Type B pancreatic cell (in vitro differentiated cells): ENCODE data around the gene CHAF1A. TPM values are rescaled to one million over a fixed set of nuclear protein-coding genes. Genes with fewer than 3 reads are reported as not detected.

Source experiments
- DNase-seq: peaks from one replicate; pipeline ENCODE4 v3.0.0; 2021; ENCODE audit warnings: mixed read lengths; ENCODE audit not compliant: unreplicated experiment; ENCODE audit errors: extremely low spot score
- H3K27ac Mint-ChIP-seq: 2 replicates; pipeline ENCODE4 v1.8.0; 2021; ENCODE audit warnings: mild to moderate bottlenecking, mixed read lengths
- H3K27me3 Mint-ChIP-seq: 2 replicates; pipeline ENCODE4 v1.8.0; 2021; ENCODE audit warnings: mixed read lengths
- H3K36me3 Mint-ChIP-seq: 2 replicates; pipeline ENCODE4 v1.8.0; 2021; ENCODE audit warnings: mixed read lengths
- H3K4me1 Mint-ChIP-seq: one replicate; pipeline ENCODE4 v1.8.0; 2021; ENCODE audit warnings: mixed read lengths; ENCODE audit not compliant: unreplicated experiment
- H3K4me3 Mint-ChIP-seq: 2 replicates; pipeline ENCODE4 v1.8.0; 2021; ENCODE audit warnings: mild to moderate bottlenecking, mixed read lengths
- H3K9me3 Mint-ChIP-seq: 2 replicates; pipeline ENCODE4 v1.8.0; 2021; ENCODE audit warnings: mixed read lengths
- total RNA-seq: library from RNA; stranded (reverse); gene quantifications from 2 replicates; pipeline ENCODE4 v1.2.1, GENCODE V29; 2021; ENCODE audit warnings: low replicate concordance
- TF ChIP-seq, protein P1 (sequence below): fragments of 200-600 bp; sonication (generic); conservative IDR thresholded peaks from 2 replicates; pipeline ENCODE4 v1.5.0; 2021; ENCODE audit warnings: antibody characterized with exemption, mild to moderate bottlenecking

Gene CHAF1A
- total RNA-seq, 1 donor from 2014 or later, result 46.3 TPM

DNA sequence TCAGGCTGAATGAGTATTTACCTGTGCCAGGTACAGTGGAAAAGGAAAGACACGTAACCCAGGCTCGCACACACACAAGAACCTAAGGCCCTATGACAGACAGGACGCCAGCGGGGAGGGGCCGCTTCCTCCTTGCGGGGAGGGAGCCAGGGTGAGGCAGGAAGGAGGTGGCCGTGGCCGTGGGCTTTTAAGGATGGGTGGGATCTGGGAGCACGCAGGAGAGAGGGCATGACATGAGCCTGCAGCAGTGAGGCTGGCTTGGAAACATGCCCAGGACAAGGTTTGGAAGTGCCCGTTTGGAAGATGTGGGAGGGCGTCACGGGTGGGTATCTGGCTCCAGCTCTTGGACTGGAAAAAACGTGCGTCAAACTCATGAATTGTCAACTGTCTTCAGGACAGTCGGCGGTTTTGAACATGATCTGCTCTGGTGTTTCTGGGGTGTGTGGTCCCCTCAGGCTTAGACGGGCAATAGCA is 22.1 kb upstream of the CHAF1A start:
- no peaks in the 10 kb centered on the region for H3K27me3 Mint-ChIP-seq
- H3K4me1 Mint-ChIP-seq, result peaks cover 30% of the 10 kb centered on the region
- DNase-seq, result no peak
- TF ChIP-seq, protein P1, sequence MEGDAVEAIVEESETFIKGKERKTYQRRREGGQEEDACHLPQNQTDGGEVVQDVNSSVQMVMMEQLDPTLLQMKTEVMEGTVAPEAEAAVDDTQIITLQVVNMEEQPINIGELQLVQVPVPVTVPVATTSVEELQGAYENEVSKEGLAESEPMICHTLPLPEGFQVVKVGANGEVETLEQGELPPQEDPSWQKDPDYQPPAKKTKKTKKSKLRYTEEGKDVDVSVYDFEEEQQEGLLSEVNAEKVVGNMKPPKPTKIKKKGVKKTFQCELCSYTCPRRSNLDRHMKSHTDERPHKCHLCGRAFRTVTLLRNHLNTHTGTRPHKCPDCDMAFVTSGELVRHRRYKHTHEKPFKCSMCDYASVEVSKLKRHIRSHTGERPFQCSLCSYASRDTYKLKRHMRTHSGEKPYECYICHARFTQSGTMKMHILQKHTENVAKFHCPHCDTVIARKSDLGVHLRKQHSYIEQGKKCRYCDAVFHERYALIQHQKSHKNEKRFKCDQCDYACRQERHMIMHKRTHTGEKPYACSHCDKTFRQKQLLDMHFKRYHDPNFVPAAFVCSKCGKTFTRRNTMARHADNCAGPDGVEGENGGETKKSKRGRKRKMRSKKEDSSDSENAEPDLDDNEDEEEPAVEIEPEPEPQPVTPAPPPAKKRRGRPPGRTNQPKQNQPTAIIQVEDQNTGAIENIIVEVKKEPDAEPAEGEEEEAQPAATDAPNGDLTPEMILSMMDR, result no peak
- peaks cover 3% of the 10 kb centered on the region for H3K36me3 Mint-ChIP-seq
- peak overlapping the region; percentile 83 for H3K27ac Mint-ChIP-seq
- no peaks in the 10 kb centered on the region for H3K9me3 Mint-ChIP-seq
- H3K4me3 Mint-ChIP-seq, result peak overlapping the region; percentile 13

DNA sequence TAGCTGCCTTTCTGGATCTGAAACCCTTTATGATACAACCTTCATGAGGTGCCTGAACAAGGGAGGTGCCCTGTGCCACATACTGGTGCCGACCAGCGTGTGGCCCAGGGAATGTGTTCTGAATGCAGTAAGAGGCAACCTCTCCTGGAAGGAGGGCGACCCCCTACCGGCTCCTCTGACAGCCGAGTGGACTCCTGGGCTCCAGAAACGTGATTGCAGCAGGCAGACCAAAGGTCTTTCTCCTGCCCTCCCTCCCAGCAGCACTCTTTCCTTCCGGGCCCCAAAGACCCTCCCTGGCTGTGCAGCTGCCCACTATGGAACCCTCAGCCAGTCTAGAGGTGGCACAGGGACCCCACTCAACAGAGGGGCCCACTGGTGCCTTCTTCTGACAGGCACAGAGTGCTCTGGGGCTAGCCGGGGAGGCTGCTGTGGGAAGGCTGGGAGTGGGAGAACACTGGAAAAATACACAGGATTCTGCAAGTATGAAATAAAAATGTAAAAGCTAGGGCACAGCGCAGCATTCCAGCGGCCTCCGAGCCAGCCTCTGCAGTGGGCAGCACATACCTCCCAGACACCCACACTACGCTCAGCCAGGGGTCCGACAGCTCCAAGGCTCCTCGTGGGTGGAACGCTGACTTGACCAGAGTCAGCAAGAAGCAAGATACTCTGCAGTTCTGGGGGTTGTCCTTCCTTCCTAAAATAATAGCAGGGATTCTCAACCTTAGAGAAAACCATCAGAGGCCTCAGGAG is 17.0 kb upstream of the CHAF1A start:
- TF ChIP-seq, protein P1, result no peak
- Mint-ChIP-seq H3K27me3 (no peaks in the 10 kb centered on the region), H3K27ac (peak overlapping the region; percentile 31), H3K4me3 (no peak overlapping the region), H3K9me3 (no peaks in the 10 kb centered on the region), H3K36me3 (no peaks in the 10 kb centered on the region), H3K4me1 (peaks cover 29% of the 10 kb centered on the region)
- no peak for DNase-seq

DNA sequence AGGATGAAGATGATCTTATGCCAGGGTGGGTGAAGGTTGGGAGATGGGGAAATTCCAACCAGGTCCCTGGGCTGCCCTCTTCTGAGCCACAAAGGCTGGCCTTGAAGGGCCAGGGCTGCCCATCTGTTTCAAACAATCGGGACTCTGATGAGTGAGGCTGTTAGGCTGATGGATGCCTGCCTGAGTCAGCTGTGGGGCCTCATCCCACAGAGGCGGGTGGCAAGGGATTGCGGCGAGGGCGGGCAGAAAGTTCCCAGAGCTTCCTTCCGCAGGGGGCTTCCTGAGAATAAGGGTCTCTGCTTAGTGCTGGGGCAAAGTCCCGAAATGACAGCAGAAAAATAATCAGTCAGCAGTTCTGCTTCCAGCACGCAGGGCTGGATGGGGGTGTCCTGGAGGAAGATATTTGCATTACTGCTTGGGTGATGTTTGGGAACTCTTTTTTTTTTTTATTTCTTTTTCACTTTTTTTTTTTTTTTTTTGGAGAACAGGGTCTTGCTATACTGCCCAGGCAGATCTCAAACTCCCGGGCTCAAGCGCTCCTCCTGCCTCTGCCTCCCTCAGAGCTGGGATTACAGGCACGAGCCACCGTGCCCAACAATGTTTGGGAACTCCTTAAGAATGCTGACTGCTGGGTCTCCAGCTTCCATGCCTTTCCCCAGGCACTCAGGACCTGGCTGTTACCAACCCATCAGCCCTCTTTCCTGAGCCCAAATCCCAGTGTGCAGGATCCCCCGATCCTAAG is 16.2 kb upstream of the CHAF1A start:
- H3K4me3 Mint-ChIP-seq, result no peak overlapping the region
- TF ChIP-seq, protein P1, result peak; percentile 53
- no peaks in the 10 kb centered on the region for H3K36me3 Mint-ChIP-seq
- no peak for DNase-seq
- H3K9me3 Mint-ChIP-seq, result no peaks in the 10 kb centered on the region
- peaks cover 34% of the 10 kb centered on the region for H3K4me1 Mint-ChIP-seq
- H3K27ac Mint-ChIP-seq, result peak overlapping the region; percentile 31
- no peaks in the 10 kb centered on the region for H3K27me3 Mint-ChIP-seq

DNA sequence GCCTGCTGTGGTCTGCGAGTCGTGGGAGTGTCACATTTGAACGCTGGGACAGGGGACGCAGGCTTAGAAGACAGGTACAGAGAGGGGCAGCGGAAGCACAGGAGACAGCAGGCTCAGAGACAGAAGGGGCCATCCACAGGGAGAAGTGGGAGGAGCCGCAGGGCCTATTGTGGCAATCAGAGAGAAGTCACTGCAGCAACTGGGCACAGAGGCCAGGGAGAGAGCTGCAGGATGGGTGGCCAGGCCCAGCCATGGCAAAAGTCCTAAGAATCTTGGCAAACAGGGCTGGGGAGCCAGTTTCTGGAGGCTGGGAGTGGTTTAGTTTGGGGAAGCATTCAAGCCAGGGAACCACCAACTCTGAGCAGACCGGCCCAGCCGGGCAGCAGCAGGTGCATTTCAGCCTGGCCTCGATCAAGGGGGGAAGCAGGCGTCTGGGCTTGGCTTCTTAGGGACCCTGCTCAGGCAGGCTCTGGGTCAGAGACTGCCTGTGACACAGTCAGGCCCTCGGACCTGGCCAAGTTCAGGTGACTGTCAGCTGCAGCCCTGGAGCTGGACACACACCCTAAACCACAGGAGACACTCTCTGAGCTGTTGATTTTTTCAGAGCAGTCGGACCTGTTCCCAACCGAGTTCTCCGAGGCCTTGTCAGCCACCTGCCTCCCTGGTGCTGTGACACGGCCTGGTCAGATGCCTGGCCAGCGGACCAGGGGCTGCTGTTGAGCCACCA is 13.9 kb upstream of the CHAF1A start:
- no peak for DNase-seq
- Mint-ChIP-seq H3K9me3 (no peaks in the 10 kb centered on the region), H3K36me3 (no peaks in the 10 kb centered on the region), H3K4me1 (peaks cover 41% of the 10 kb centered on the region), H3K4me3 (peak overlapping the region; percentile 68), H3K27me3 (no peaks in the 10 kb centered on the region), H3K27ac (peak overlapping the region; percentile 85)
- TF ChIP-seq, protein P1, result no peak

DNA sequence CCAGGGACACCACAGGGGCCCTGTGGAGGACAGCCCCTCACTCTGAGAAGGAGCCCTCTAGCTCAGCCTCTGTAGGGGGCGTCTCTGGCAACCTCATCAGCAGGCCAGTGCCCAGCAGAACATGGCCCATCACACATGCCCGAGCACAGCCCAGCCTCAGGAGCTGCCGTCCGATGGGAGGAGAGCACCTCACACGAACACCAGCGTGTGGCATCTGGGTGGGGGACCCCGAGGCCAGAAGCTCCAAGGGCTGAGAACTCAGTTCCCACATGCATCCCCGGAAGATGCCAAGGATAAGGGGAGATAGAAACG is 13.4 kb upstream of the CHAF1A start:
- TF ChIP-seq, protein P1, result no peak
- Mint-ChIP-seq H3K9me3 (no peaks in the 10 kb centered on the region), H3K4me3 (peak overlapping the region; percentile 68), H3K27ac (peak overlapping the region; percentile 85), H3K4me1 (peaks cover 44% of the 10 kb centered on the region), H3K36me3 (no peaks in the 10 kb centered on the region), H3K27me3 (no peaks in the 10 kb centered on the region)
- DNase-seq, result no peak
